GM12878 (cell line): ENCODE results near the gene MARCKSL1. TPM values are rescaled to one million over a fixed set of nuclear protein-coding genes. Genes with fewer than 3 reads are reported as not detected.

ENCODE experiments used
- ATAC-seq: fragments of 200-7000 bp; cut with Tn5 transposase; 3 replicates; pipeline ENCODE4 v1.9.1; 2020; ENCODE audit warnings: mild to moderate bottlenecking, moderate library complexity
- BruUV-seq: library from RNA; stranded (reverse); fragments of 400-500 nt; replicated peaks from 2 replicates; lab custom pipeline; 2021; lab: Mats Ljungman, UMichigan
- CTCF ChIA-PET: fragments of 300-600 bp; sonication (Branson Sonifier 250); formaldehyde crosslinking; extraction: SDS; loops from one replicate; lab custom pipeline; 2021; ENCODE audit warnings: inconsistent platforms; lab: Yijun Ruan, JAX
- POLR2A ChIA-PET: fragments of 350-600 bp; formaldehyde crosslinking; extraction: SDS; loops from one replicate; lab custom pipeline; 2021; ENCODE audit warnings: inconsistent platforms; lab: Charles Lee
- RAD21 ChIA-PET: fragments of 300-600 bp; sonication (Branson Sonifier 250); formaldehyde crosslinking; loops from one replicate; lab custom pipeline; 2023; ENCODE audit warnings: antibody characterized with exemption; ENCODE audit not compliant: unreplicated experiment; lab: Charles Lee
- SMC1A ChIA-PET: fragments of 300-600 bp; sonication (Branson Sonifier 250); formaldehyde crosslinking; loops from one replicate; lab custom pipeline; 2023; ENCODE audit not compliant: unreplicated experiment, uncharacterized antibody; lab: Charles Lee
- DNase-seq: peaks from one replicate; pipeline ENCODE4 v3.0.0-alpha.2; 2011; ENCODE audit warnings: low read depth, low spot score
- FAIRE-seq: peaks from 3 replicates; lab custom pipeline; 2011; peaks lifted over from hg19 to GRCh38; lab: Jason Lieb, UNC
- H2AFZ ChIP-seq: 2 replicates; pipeline ENCODE4 v1.6.0; 2011; ENCODE audit warnings: low read depth, low read length, control low read depth; ENCODE audit not compliant: control insufficient read depth
- H3K27ac ChIP-seq: 2 replicates; pipeline ENCODE4 v1.5.1; 2011; ENCODE audit warnings: control low read depth; ENCODE audit not compliant: control insufficient read depth, insufficient read depth
- H3K27me3 ChIP-seq, 2 experiments: replicated peaks in 1 of 2; 2 replicates each; pipeline versions ENCODE4 v1.6.0 to v1.6.1; 2011; ENCODE audit warnings: low read length in 1 of 2; ENCODE audit not compliant: control insufficient read depth in 2 of 2, insufficient read depth in 2 of 2
- H3K36me3 ChIP-seq, 2 experiments: 2 replicates each; pipeline ENCODE4 v1.5.1; 2011; ENCODE audit warnings: low read length in 1 of 2; ENCODE audit not compliant: control insufficient read depth in 2 of 2, insufficient read depth in 2 of 2
- H3K4me1 ChIP-seq: 2 replicates; pipeline ENCODE4 v1.6.1; 2011; ENCODE audit warnings: mild to moderate bottlenecking, low read length, moderate library complexity, mixed read lengths; ENCODE audit not compliant: control insufficient read depth, insufficient read depth
- H3K4me2 ChIP-seq: 2 replicates; pipeline ENCODE4 v1.6.0; 2011; ENCODE audit warnings: control low read depth; ENCODE audit not compliant: control insufficient read depth, insufficient read depth
- H3K4me3 ChIP-seq: fragments of 200-600 bp; sonication (generic); 2 replicates; pipeline ENCODE4 v1.5.1; 2016
- H3K79me2 ChIP-seq: 2 replicates; pipeline ENCODE4 v1.6.0; 2011; ENCODE audit warnings: low read length; ENCODE audit not compliant: control insufficient read depth, insufficient read depth
- H3K9ac ChIP-seq: 2 replicates; pipeline ENCODE4 v1.8.0; 2011; ENCODE audit warnings: low read length, control low read depth, mixed read lengths; ENCODE audit not compliant: control insufficient read depth, insufficient read depth
- H3K9me3 ChIP-seq: replicated peaks from 3 replicates; pipeline ENCODE4 v1.5.1; 2011; ENCODE audit warnings: mild to moderate bottlenecking, low read length; ENCODE audit not compliant: control insufficient read depth, insufficient read depth
- H4K20me1 ChIP-seq: 2 replicates; pipeline ENCODE4 v1.6.0; 2011; ENCODE audit not compliant: control insufficient read depth, insufficient read depth
- BACH1 ChIP-seq: fragments of 450-650 bp; IDR thresholded peaks from 2 replicates; pipeline ENCODE4 v1.6.1; 2017; ENCODE audit warnings: mild to moderate bottlenecking, borderline replicate concordance
- CUX1 ChIP-seq: IDR thresholded peaks from 2 replicates; pipeline ENCODE4 v1.6.1; 2012; ENCODE audit warnings: improper control_type of control experiment, low read depth, low read length; ENCODE audit not compliant: insufficient replicate concordance
- MEF2B ChIP-seq: fragments of 450-650 bp; IDR thresholded peaks from 2 replicates; pipeline ENCODE4 v1.6.1; 2018; ENCODE audit warnings: mild to moderate bottlenecking, moderate library complexity; ENCODE audit not compliant: partially characterized antibody, poor library complexity, severe bottlenecking
- RAD21 ChIP-seq: IDR thresholded peaks from 2 replicates; pipeline ENCODE4 v1.6.1; 2011; ENCODE audit warnings: mild to moderate bottlenecking, low read depth, low read length, moderate library complexity; ENCODE audit not compliant: insufficient read depth
- SIX5 ChIP-seq: IDR thresholded peaks from 2 replicates; pipeline ENCODE4 v1.6.1; 2011; ENCODE audit warnings: mild to moderate bottlenecking, low read depth, low read length, moderate library complexity; ENCODE audit not compliant: severe bottlenecking
- WGBS: methylation state at CpG from one replicate; pipeline ENCODE4 v1.1.6; 2016; ENCODE audit warnings: low lambda C conversion rate; ENCODE audit not compliant: insufficient replicate concordance, insufficient coverage; ENCODE audit errors: missing lambda C conversion rate; 5-methylcytosine and 5-hydroxymethylcytosine counted together
- in situ Hi-C: fragments of 300-500 bp; cut with MboI; formaldehyde crosslinking; loops from 9 replicates; pipeline ENCODE4 v1.14.3; 2018; ENCODE audit warnings: mixed read lengths
- intact Hi-C: fragments of 100-400 bp; cut with micrococcal nuclease; formaldehyde crosslinking; loops from one replicate; pipeline ENCODE4 v1.14.2; 2022; ENCODE audit not compliant: unreplicated experiment
- polyA plus RNA-seq, 11 experiments: library from polyadenylated mRNA; depleted of rRNA in 4 of 11; unstranded in 6 of 11; stranded (reverse) in 5 of 11; fragments of >200 nt; fragmentation: Nextera tagmentation in 4 of 11; fragmentation: Illumina TruSeq in 1 of 11; extraction: Ambion mirVana in 4 of 11; extraction: Trizol in 1 of 11; gene quantifications; 1 replicate in 1 of 11; 2 replicates in 10 of 11; pipeline versions ENCODE4 v1.2.1 to v1.2.3, GENCODE V29; 2011 to 2016; ENCODE audit warnings: inconsistent platforms in 2 of 11, missing spikeins in 2 of 11, low read depth in 1 of 11
- total RNA-seq, 4 experiments: library from RNA; depleted of rRNA in 3 of 4; stranded (reverse); fragments of >200 nt in 3 of 4; fragmentation: Illumina TruSeq in 1 of 4; extraction: Trizol in 1 of 4; gene quantifications; 2 replicates each; pipeline versions ENCODE4 v1.2.1 to v1.2.3, GENCODE V29; 2013 to 2021
- TF ChIP-seq, protein P1 (sequence below), 3 experiments: IDR thresholded peaks in 2 of 3; conservative IDR thresholded peaks in 1 of 3; 2 replicates each; pipeline ENCODE4 v1.5.1; 2011; ENCODE audit warnings: low read depth in 3 of 3, low read length in 3 of 3, mild to moderate bottlenecking in 3 of 3, control low read depth in 2 of 3, moderate library complexity in 2 of 3, inconsistent platforms in 1 of 3, mixed read lengths in 1 of 3; ENCODE audit not compliant: control insufficient read depth in 2 of 3, insufficient read depth in 1 of 3; ENCODE audit errors: extremely low read depth in 1 of 3

MARCKSL1 gene
- total and polyA plus RNA-seq, 10 of the 15 experiments (the other 5 are each of a cell fraction or from before 2014, with no cell fraction given) = 14.5 to 225 (median 158) TPM

DNA sequence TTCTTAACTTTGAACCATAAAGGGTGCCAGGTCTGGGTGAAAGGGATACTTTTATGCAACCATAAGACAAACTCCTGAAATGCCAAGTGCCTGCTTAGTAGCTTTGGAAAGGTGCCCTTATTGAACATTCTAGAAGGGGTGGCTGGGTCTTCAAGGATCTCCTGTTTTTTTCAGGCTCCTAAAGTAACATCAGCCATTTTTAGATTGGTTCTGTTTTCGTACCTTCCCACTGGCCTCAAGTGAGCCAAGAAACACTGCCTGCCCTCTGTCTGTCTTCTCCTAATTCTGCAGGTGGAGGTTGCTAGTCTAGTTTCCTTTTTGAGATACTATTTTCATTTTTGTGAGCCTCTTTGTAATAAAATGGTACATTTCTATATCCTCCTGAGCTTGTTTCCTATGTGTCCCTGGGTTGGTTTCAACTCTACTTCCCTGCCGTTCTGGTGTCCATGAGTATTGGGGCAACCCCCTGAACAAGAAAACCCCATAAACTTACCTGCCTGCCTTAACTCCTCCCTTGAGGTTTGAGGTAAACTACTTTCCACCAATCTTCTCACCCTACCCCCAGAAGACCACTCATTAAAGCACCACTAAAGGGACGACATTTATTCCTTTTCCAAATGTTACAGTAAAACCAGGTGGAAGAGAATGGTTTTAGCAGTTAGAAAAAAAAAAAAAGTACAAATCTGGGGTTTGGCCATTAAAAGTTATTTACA is 2.6 kb downstream of the MARCKSL1 start:
- Histone ChIP-seq H3K36me3 (peaks cover 35% of the 10 kb centered on the region in 2 experiments), H3K9ac (no peak overlapping the region; the same call in 1 of the 2 replicates), H3K27ac (peak overlapping the region; percentile 3; the same call in 1 of the 2 replicates), H4K20me1 (no peaks in the 10 kb centered on the region; the same call in 1 of the 2 replicates), H3K9me3 (no peaks in the 10 kb centered on the region), H3K27me3 (no peaks in the 10 kb centered on the region), H2AFZ (no peak overlapping the region), H3K4me3 (peak overlapping the region; percentile 80; the same call in 1 of the 2 replicates), H3K79me2 (peaks cover 24% of the 10 kb centered on the region), H3K4me1 (peaks cover 38% of the 10 kb centered on the region), H3K4me2 (peak overlapping the region; percentile 78)
- FAIRE-seq (peak; percentile 7), DNase-seq (no peak), ATAC-seq (no peak)
- ChIA-PET CTCF (interaction anchor here (0.6 to 5.2 kb wide), 20 partner anchors 11 to 356 kb away, joined by 3 to 29 read pairs (median 4); partner anchors contain the start of gene BSDC1), SMC1A (interaction anchor here (0.7 to 4.1 kb wide), 12 partner anchors 9 to 118 kb away, joined by 3 to 17 read pairs (median 4); partner anchors contain the start of gene BSDC1), RAD21 (interaction anchor here (0.8 to 2.5 kb wide), 14 partner anchors 12 to 118 kb away, joined by 3 to 13 read pairs (median 4); partner anchors contain the start of genes BSDC1 and LCK), POLR2A (interaction anchor here (0.7 to 2.3 kb wide), 12 partner anchors 9 to 366 kb away, joined by 3 to 10 read pairs (median 4); partner anchors contain the start of genes BSDC1, CCDC28B, HDAC1 and LCK)
- in situ Hi-C loops = no loop called here
- TSS peak; percentile 59 for BruUV-seq
- intact Hi-C loops = no loop called here
- TF ChIP-seq, protein P1, sequence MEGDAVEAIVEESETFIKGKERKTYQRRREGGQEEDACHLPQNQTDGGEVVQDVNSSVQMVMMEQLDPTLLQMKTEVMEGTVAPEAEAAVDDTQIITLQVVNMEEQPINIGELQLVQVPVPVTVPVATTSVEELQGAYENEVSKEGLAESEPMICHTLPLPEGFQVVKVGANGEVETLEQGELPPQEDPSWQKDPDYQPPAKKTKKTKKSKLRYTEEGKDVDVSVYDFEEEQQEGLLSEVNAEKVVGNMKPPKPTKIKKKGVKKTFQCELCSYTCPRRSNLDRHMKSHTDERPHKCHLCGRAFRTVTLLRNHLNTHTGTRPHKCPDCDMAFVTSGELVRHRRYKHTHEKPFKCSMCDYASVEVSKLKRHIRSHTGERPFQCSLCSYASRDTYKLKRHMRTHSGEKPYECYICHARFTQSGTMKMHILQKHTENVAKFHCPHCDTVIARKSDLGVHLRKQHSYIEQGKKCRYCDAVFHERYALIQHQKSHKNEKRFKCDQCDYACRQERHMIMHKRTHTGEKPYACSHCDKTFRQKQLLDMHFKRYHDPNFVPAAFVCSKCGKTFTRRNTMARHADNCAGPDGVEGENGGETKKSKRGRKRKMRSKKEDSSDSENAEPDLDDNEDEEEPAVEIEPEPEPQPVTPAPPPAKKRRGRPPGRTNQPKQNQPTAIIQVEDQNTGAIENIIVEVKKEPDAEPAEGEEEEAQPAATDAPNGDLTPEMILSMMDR (IDR thresholded peaks at IDR 0.05 in 2 of 3, conservative IDR thresholded peaks at IDR 0.05 in 1 of 3; ENCODE audit: control insufficient read depth in 2 of 3, extremely low read depth in 1 of 3, insufficient read depth in 1 of 3, low read depth in 3 of 3, low read length in 3 of 3) = 0 out of 6 replicates have a peak, but pooled peaks of 1 of the 3 experiments have one; percentile 4
- TF ChIP-seq CUX1 (no peak), SIX5 (no peak), BACH1 (peak; percentile 37; the same call in 1 of the 2 replicates), RAD21 (0 out of 2 replicates have a peak, but pooled peaks have one; percentile 3), MEF2B (peak; percentile 49)
- WGBS = 7% methylated on average over 3 of the region's 3 CpGs
